GM12874 (cell line): Measurements from ENCODE around the gene TNRC6B.

Experiments
- TF ChIP-seq, protein P1 (sequence below): IDR thresholded peaks from 2 replicates; pipeline ENCODE4 v1.5.1; 2011; ENCODE audit warnings: low read depth, mild to moderate bottlenecking, control low read depth, low read length, moderate library complexity; ENCODE audit not compliant: insufficient read depth

The TNRC6B gene

DNA sequence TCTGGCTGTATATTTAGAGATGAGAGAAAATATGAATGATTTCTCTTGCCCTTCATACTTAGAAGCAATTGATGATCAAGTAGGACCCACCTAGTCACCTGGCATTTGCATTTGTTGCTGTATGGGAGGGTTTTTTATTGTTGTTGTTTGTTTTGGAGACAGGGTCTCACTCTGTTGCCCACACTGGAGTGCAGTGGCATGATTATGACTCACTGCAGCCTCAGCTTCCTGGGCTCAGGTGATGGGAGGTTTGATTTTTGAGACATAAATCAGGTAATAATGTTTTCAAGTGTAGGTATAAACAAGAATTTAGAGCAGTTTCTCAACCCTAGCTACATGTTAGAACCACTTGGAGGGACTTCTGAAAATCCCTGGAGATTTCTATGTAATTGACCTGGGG, 63.0 kb downstream of the TNRC6B start:
- TF ChIP-seq, protein P1, sequence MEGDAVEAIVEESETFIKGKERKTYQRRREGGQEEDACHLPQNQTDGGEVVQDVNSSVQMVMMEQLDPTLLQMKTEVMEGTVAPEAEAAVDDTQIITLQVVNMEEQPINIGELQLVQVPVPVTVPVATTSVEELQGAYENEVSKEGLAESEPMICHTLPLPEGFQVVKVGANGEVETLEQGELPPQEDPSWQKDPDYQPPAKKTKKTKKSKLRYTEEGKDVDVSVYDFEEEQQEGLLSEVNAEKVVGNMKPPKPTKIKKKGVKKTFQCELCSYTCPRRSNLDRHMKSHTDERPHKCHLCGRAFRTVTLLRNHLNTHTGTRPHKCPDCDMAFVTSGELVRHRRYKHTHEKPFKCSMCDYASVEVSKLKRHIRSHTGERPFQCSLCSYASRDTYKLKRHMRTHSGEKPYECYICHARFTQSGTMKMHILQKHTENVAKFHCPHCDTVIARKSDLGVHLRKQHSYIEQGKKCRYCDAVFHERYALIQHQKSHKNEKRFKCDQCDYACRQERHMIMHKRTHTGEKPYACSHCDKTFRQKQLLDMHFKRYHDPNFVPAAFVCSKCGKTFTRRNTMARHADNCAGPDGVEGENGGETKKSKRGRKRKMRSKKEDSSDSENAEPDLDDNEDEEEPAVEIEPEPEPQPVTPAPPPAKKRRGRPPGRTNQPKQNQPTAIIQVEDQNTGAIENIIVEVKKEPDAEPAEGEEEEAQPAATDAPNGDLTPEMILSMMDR, result no peak

DNA sequence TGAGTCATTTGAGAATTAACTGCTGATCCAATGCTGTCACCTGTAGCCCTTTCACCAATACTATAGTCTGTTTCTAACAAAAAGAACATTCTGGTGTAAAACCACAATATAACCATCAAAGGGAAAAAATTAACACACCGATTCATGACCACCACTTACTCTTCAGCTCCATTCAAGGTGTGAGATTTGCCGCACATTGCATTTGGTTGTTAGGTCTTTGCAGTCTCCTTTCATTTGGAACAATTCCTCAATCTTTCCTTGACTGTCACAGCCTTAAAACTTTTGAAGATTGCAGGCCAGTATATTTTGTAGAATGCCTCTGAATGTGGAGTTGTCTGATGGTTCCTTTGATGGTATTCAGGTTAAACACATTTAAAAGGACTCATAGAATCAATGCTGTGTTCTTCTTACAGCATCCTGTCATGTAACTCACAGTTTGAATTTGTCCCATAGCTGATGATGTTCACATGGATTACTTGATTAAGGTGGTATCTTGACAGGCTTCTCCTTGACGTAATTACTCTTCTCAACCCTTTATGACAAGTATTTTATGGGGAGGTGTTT, 63.6 kb downstream of the TNRC6B start:
- TF ChIP-seq, protein P1, result no peak

DNA sequence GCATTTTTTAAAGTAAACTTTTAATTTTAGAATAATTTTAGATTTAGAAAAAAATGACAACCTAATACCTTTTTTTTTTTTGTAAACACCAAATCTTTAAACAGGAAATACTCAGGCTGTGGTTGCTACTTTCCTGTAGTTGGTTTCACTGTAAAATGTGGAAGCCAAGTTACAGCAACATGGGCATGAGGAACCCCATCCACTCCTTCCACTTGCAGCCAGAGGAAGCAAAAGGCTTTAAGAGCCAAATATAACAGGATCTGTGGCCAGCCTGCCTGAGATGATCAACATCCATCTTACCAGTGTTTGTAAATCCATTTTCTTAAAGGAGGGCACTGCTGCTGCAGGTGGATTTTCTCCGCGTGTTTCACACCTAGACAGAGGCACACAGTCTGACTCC, 66.2 kb downstream of the TNRC6B start:
- TF ChIP-seq, protein P1, result no peak

DNA sequence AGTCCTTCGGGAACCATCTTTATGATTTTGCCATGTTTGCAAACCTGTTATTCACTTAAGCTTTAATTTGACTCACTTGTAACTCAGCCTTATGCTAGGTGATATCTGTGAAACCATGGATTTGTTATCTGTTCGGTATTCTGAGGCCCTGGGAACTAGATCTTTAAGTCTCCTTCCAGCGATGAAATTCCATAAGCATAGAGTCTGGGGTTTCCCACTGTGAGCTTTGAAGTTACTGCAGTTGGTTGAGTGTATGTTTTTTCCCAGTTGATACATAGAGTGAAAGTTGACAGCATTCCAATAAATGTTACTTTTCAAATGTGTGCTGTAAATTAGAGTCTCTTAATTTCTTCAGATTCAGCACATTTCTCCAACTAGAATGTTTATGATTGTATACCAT, 66.9 kb downstream of the TNRC6B start:
- TF ChIP-seq, protein P1, result no peak

DNA sequence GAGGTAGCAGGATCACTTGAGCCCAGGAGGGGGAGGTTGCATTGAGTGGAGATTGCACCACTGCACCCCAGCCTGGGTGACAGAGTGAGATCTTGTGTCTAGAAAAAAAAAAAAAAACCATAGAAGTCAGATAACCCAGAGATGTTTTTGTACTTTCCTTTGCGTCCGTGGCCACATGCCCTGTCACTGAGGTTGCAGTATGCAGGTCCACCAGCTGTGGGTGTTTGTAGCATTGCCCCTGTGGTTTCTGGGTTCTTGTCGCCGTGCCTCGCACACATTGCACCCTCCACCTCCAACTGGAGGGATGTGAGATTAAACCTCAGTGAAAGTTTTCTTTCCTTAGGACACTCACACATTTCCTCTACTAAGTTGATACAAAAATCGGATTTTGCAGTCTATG, 70.3 kb downstream of the TNRC6B start:
- TF ChIP-seq, protein P1, result no peak

DNA sequence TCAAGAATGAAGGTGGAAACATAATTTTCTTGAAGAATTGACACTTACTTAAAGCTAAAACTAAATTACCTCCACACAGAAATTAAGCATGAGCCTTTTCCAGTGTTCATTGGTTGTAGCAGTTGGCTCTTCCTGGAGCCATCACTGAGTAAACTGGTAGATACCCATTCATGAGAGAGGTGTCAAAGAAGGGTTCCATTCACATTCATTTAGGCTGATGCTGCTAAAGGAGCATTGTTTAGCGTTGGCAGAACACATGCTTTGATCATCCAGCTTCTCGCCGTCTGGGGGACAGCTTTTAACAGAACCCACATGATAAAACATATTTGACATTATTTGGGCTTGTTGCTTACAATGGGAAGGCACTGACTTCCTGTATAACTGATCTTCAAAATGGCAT, 71.6 kb downstream of the TNRC6B start:
- TF ChIP-seq, protein P1, result no peak

DNA sequence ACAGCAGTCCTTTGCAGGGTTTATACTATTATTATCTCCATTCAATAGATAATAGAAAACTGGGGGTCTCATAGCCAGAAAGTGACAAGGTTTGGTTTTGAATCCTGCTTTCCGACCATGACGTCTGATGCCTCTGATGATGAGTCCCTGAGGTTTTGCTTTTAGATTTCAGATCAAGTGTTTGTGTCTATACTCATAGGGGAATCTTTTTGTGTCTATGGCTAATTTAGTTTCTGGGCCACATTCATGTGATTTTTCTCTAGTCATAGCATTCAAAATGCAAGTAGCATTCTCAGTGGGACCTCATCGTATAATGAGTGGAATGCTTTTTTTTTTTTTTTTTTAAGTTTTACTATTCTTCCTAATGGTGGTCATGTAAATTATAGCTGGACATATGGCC, 72.9 kb downstream of the TNRC6B start:
- TF ChIP-seq, protein P1, result no peak

DNA sequence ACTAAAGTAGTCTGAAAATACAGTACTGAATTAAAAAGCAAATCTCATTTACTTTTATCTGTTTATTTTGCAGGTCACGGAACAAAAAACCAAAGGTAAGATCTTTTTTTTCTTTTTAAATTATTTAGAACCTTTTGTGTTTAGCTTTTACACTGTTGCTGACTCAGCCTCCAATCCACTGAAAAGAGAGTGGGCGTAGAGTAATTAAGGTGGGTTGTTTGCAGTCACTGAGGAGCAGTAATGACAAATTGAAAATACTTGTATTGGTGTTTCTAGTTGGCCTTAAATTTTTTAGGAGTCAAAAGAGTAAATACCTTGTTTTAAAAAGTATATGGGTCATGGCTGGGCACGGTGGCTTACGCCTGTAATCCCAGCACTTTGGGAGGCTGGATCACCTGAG, 73.4 kb downstream of the TNRC6B start:
- TF ChIP-seq, protein P1, result no peak
